GM21381 (cell line): ENCODE measurements around the gene CSHL1.

ENCODE experiments used
- ATAC-seq: cut with Tn5 transposase; IDR thresholded peaks from one replicate; pipeline ENCODE4 v1.9.1; 2021; ENCODE audit warnings: mild to moderate bottlenecking, moderate library complexity; ENCODE audit not compliant: unreplicated experiment

The CSHL1 gene

GRCh38 chr17:63911041-63911635 is at the start of gene CSHL1:
CSHL1 (minus strand) TSS chr17:63911258; CDS start chr17:63911196, 62 bp downstream.
- no peak for ATAC-seq

- no peak for ATAC-seq
Observed at GRCh38 chr17:63960430-63960829, 49.4 kb upstream of the CSHL1 start.

GRCh38 chr17:63960006-63960405 is 48.9 kb upstream of the CSHL1 start:
- ATAC-seq, result no peak

GRCh38 chr17:63956296-63956920 is 45.4 kb upstream of the CSHL1 start:
- ATAC-seq, result no peak

GRCh38 chr17:63955791-63956190 is 44.7 kb upstream of the CSHL1 start:
- no peak for ATAC-seq

- no peak for ATAC-seq
Observed at GRCh38 chr17:63955232-63955631, 44.2 kb upstream of the CSHL1 start.

- ATAC-seq, result peak; percentile 57
Observed at GRCh38 chr17:63954402-63955063, 43.5 kb upstream of the CSHL1 start.

GRCh38 chr17:63950940-63951907 is 40.2 kb upstream of the CSHL1 start:
- ATAC-seq, result no peak

GRCh38 chr17:63949576-63950250 is 38.7 kb upstream of the CSHL1 start:
- no peak for ATAC-seq

- ATAC-seq, result no peak
Observed at GRCh38 chr17:63948521-63948920, 37.5 kb upstream of the CSHL1 start.

- no peak for ATAC-seq
Observed at GRCh38 chr17:63947711-63948330, 36.8 kb upstream of the CSHL1 start.

GRCh38 chr17:63946440-63947363 is 35.6 kb upstream of the CSHL1 start:
- peak; percentile 79 for ATAC-seq

- ATAC-seq, result peak; percentile 28
Observed at GRCh38 chr17:63945784-63946439, 34.9 kb upstream of the CSHL1 start.

- no peak for ATAC-seq
Observed at GRCh38 chr17:63944736-63945499, 33.9 kb upstream of the CSHL1 start.

- no peak for ATAC-seq
Observed at GRCh38 chr17:63943745-63944144, 32.7 kb upstream of the CSHL1 start.

- ATAC-seq, result no peak
Observed at GRCh38 chr17:63942309-63942985, 31.4 kb upstream of the CSHL1 start.

GRCh38 chr17:63941751-63942150 is 30.7 kb upstream of the CSHL1 start:
- no peak for ATAC-seq
